Peyer's patch (tissue), 4 donors: ENCODE measurements around the gene NAXE. TPM values are rescaled to one million over a fixed set of nuclear protein-coding genes. Genes with fewer than 3 reads are reported as not detected.

Experiments used
- DNase-seq, 3 donors: peaks; one replicate each; pipeline ENCODE4 v3.0.0-alpha.2; 2017 to 2019
- H3K27ac ChIP-seq, 4 donors: fragments of 200-600 bp; sonication (generic); one replicate each; pipeline ENCODE4 v1.5.1; 2016 to 2019
- H3K27me3 ChIP-seq, 2 donors: fragments of 200-600 bp; sonication (generic); one replicate each; pipeline ENCODE4 v1.5.1; 2019
- H3K36me3 ChIP-seq, 3 donors: fragments of 200-600 bp; sonication (generic); one replicate each; pipeline ENCODE4 v1.5.1; 2016 to 2019
- H3K4me1 ChIP-seq, 4 donors: fragments of 200-600 bp; sonication (generic); one replicate each; pipeline ENCODE4 v1.5.1; 2016 to 2019
- H3K4me3 ChIP-seq, 4 donors: fragments of 200-600 bp; sonication (generic); 1 replicate in 3 of 4; 2 replicates in 1 of 4; pipeline ENCODE4 v1.5.1; 2016 to 2019; ENCODE audit warnings: mild to moderate bottlenecking in 1 of 4
- H3K9me3 ChIP-seq, 4 donors: fragments of 200-600 bp; sonication (generic); one replicate each; pipeline ENCODE4 v1.5.1; 2016 to 2019; ENCODE audit warnings: mild to moderate bottlenecking in 1 of 4
- POLR2A ChIP-seq, 2 donors: fragments of 450-650 bp; IDR thresholded peaks; one replicate each; pipeline ENCODE4 v1.5.1; 2017; ENCODE audit warnings: antibody characterized with exemption in 2 of 2, mild to moderate bottlenecking in 2 of 2, moderate library complexity in 2 of 2
- total RNA-seq, 4 donors: library from RNA; depleted of rRNA; stranded (reverse); fragments of >200 nt; gene quantifications; one replicate each; pipeline ENCODE4 v1.1.0, GENCODE V29; 2016
- TF ChIP-seq, protein P1 (sequence below), 6 experiments: fragments of 450-650 bp in 4 of 6; fragments of 200-600 bp in 2 of 6; sonication (generic) in 1 of 6; IDR thresholded peaks; one replicate each; pipeline ENCODE4 v1.5.1; 2017 to 2019; ENCODE audit warnings: antibody characterized with exemption in 6 of 6, mild to moderate bottlenecking in 3 of 6, moderate library complexity in 1 of 6

Gene NAXE
- total RNA-seq, 4 donors from 2014 or later = 38.0 to 96.5 (median 73.1) TPM

DNA sequence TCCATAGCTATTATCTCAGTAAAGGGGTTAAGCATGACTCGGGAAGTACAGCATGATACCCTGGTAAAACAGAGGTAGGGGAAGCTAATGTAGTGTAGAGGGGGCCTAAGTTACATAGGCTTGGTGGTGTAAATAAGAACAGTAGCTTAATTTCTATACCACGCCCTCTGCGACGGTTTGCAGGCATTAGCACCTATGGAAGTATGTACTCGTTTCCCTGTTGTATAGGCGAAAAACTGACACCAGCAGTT is 470 bp upstream of the NAXE start:
- no peaks in the 10 kb centered on the region for H3K27me3 ChIP-seq
- TF ChIP-seq, protein P1, sequence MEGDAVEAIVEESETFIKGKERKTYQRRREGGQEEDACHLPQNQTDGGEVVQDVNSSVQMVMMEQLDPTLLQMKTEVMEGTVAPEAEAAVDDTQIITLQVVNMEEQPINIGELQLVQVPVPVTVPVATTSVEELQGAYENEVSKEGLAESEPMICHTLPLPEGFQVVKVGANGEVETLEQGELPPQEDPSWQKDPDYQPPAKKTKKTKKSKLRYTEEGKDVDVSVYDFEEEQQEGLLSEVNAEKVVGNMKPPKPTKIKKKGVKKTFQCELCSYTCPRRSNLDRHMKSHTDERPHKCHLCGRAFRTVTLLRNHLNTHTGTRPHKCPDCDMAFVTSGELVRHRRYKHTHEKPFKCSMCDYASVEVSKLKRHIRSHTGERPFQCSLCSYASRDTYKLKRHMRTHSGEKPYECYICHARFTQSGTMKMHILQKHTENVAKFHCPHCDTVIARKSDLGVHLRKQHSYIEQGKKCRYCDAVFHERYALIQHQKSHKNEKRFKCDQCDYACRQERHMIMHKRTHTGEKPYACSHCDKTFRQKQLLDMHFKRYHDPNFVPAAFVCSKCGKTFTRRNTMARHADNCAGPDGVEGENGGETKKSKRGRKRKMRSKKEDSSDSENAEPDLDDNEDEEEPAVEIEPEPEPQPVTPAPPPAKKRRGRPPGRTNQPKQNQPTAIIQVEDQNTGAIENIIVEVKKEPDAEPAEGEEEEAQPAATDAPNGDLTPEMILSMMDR (IDR thresholded peaks at IDR 0.05) = no peak
- no peak for TF ChIP-seq POLR2A (IDR thresholded peaks at IDR 0.05)
- H3K4me1 ChIP-seq = peaks cover 0 to 4% (median 2%) of the 10 kb centered on the region in 4 donors
- peaks cover 0 to 23% (median 0%) of the 10 kb centered on the region in 3 donors for H3K36me3 ChIP-seq
- peak overlapping the region; percentile 65 to 91 (median 66) for H3K4me3 ChIP-seq
- no peak for DNase-seq
- no peaks in the 10 kb centered on the region for H3K9me3 ChIP-seq
- H3K27ac ChIP-seq = peak overlapping the region; percentile 83 to 86 (median 84)

DNA sequence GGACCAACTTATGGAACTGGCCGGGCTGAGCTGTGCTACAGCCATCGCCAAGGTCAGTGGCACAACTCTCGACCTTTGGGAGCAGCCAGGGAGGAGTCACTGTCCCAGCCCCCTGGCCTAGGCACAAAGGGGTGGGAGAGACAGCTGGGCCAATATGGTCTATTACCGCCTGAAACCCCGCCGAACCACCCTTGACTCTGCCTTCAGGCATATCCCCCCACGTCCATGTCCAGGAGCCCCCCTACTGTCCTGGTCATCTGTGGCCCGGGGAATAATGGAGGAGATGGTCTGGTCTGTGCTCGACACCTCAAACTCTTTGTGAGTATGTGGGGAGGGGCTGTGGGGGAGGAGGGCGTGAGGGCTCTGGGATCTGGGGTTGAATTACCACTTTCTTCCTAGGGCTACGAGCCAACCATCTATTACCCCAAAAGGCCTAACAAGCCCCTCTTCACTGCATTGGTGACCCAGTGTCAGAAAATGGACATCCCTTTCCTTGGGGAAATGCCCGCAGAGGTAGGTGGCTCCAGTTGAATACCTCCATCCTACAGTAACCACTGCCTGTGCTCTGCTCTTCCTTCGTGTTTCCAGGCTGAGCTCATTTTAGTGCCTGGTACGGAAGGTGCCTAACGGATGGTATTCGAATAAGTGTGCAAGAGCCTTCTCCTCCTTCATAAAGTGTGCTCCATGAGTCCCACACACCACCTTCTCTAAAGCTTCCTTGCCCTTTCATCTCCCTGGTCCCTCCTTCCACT is 758 bp downstream of the NAXE start:
- peak overlapping the region; percentile 83 to 86 (median 84) for H3K27ac ChIP-seq

DNA sequence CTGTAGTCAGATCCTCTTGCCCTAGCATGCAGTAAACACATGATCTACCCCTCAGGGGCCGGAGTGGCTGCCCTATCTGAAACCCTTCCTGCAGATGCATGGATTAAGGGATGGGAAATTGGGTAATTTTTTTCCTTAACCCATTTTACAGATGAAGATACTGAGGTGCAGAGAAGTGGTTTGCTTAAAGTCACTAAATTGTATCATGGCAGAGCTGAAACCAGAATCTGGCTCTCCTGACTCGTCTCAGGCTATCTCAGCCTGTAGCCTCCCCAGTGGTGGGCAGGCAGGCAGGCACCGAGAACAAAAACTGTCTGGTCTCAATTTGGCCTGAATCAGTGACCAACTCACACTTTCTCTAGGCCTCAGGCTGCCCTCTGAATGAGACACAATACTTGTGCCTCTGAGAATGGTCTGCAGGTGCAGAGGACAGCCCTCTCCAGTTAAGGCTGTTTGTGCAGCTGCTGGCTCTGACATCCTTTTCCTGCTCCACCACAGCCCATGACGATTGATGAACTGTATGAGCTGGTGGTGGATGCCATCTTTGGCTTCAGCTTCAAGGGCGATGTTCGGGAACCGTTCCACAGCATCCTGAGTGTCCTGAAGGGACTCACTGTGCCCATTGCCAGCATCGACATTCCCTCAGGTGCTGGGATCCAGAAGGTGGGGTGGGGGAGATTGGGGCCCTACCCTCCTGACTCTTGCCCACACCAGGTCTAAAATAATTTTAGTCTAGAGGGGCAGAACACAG is 1.5 kb downstream of the NAXE start:
- Histone ChIP-seq H3K4me3 (no peak overlapping the region), H3K9me3 (no peaks in the 10 kb centered on the region), H3K36me3 (peaks cover 0 to 40% (median 0%) of the 10 kb centered on the region in 3 donors), H3K27me3 (no peaks in the 10 kb centered on the region), H3K27ac (no peak overlapping the region), H3K4me1 (peaks cover 0 to 4% (median 2%) of the 10 kb centered on the region in 4 donors)
- DNase-seq = no peak
- TF ChIP-seq, protein P1 (IDR thresholded peaks at IDR 0.05) = no peak
- no peak for TF ChIP-seq POLR2A (IDR thresholded peaks at IDR 0.05)

More for the DNA sequence above, 758 bp downstream of the NAXE start:
- H3K27me3 ChIP-seq = no peaks in the 10 kb centered on the region
- TF ChIP-seq POLR2A (IDR thresholded peaks at IDR 0.05) = no peak
- TF ChIP-seq, protein P1 (IDR thresholded peaks at IDR 0.05) = no peak
- peaks cover 0 to 4% (median 2%) of the 10 kb centered on the region in 4 donors for H3K4me1 ChIP-seq
- H3K4me3 ChIP-seq = peak overlapping the region; percentile 65 to 91 (median 66)
- H3K36me3 ChIP-seq = peaks cover 0 to 33% (median 0%) of the 10 kb centered on the region in 3 donors
- no peak for DNase-seq
- H3K9me3 ChIP-seq = no peaks in the 10 kb centered on the region

DNA sequence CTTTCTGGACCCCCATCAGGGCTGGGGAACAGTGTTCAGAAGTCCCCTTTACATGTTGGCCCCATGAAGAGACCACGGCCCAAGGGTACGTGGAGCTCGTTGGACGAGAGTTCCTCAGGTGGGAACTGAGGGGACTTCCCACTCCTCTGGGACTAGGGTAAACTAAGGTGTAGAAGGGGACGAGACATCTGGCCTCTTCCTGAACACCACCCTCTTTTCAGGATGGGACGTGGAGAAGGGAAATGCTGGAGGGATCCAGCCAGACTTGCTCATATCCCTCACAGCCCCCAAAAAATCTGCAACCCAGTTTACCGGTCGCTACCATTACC is 2.0 kb downstream of the NAXE start:
- peaks cover 0 to 4% (median 2%) of the 10 kb centered on the region in 4 donors for H3K4me1 ChIP-seq
- no peaks in the 10 kb centered on the region for H3K9me3 ChIP-seq
- TF ChIP-seq POLR2A (IDR thresholded peaks at IDR 0.05) = no peak
- TF ChIP-seq, protein P1 (IDR thresholded peaks at IDR 0.05) = no peak
- no peak for DNase-seq
- no peaks in the 10 kb centered on the region for H3K27me3 ChIP-seq
- no peak overlapping the region for H3K27ac ChIP-seq
- no peak overlapping the region for H3K4me3 ChIP-seq
- H3K36me3 ChIP-seq = peaks cover 0 to 44% (median 0%) of the 10 kb centered on the region in 3 donors

DNA sequence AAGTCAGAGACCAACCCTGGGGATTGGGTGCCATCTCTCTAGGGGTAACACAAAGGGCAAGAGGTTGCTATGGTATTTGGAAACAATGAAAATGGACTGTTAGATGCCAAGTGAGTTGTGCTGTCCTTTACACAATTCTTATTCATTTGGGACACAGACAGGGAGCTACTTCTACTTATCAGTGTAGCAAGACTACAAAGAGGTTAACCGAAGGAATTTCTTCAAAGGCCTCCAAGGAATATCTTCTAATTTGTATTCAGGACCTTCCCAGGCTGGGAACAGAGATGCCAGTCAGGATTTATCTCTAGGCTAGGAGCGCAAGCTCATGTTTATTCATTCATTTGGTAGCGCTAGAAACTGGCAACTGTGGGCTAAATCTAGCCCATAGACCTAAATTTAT is 2.6 kb downstream of the NAXE start:
- H3K4me3 ChIP-seq = no peak overlapping the region
- H3K27me3 ChIP-seq = no peaks in the 10 kb centered on the region
- H3K9me3 ChIP-seq = no peaks in the 10 kb centered on the region
- H3K4me1 ChIP-seq = peaks cover 0 to 4% (median 2%) of the 10 kb centered on the region in 4 donors
- no peak overlapping the region for H3K27ac ChIP-seq
- DNase-seq = no peak
- TF ChIP-seq, protein P1 (IDR thresholded peaks at IDR 0.05) = no peak
- TF ChIP-seq POLR2A (IDR thresholded peaks at IDR 0.05) = no peak
- peaks cover 0 to 44% (median 0%) of the 10 kb centered on the region in 3 donors for H3K36me3 ChIP-seq
